ENCODE measurements around the gene LOC128125822.

LOC128125822 gene

GRCh38 chr6:63553900-63554299 is 18.4 kb upstream of the LOC128125822 start:
- Histone ChIP-seq H3K4me3 (ENCODE audit: insufficient read depth, low read length) (no peak overlapping the region), H3K9me3 (ENCODE audit: low read depth, low read length) (no peaks in the 10 kb centered on the region), H3K27ac (ENCODE audit: low read depth, low read length) (no peak overlapping the region), H2AFZ (ENCODE audit: low read length) (no peak overlapping the region), H3K79me2 (ENCODE audit: insufficient read depth, low read length) (no peaks in the 10 kb centered on the region), H3K4me2 (ENCODE audit: insufficient read depth, low read length) (no peak overlapping the region), H3K27me3 (ENCODE audit: insufficient read depth, low read length) (no peaks in the 10 kb centered on the region), H4K20me1 (ENCODE audit: insufficient read depth, low read length) (no peaks in the 10 kb centered on the region), H3K36me3 (ENCODE audit: insufficient read depth, low read length) (no peaks in the 10 kb centered on the region), H3K4me1 (ENCODE audit: insufficient read depth, low read length) (no peaks in the 10 kb centered on the region)
- TF ChIP-seq CTCF (IDR thresholded peaks at IDR 0.05; ENCODE audit: extremely low read depth, low read depth, low read length), result no peak
- no peak for DNase-seq (ENCODE audit: insufficient read length, low spot score, missing footprints)

- Histone ChIP-seq H3K36me3 (ENCODE audit: insufficient read depth, low read length) (no peaks in the 10 kb centered on the region), H3K27me3 (ENCODE audit: insufficient read depth, low read length) (no peaks in the 10 kb centered on the region), H3K4me1 (ENCODE audit: insufficient read depth, low read length) (no peaks in the 10 kb centered on the region), H3K79me2 (ENCODE audit: insufficient read depth, low read length) (no peaks in the 10 kb centered on the region), H3K4me2 (ENCODE audit: insufficient read depth, low read length) (no peak overlapping the region), H3K9me3 (ENCODE audit: low read depth, low read length) (no peaks in the 10 kb centered on the region), H3K27ac (ENCODE audit: low read depth, low read length) (no peak overlapping the region), H2AFZ (ENCODE audit: low read length) (no peak overlapping the region), H3K4me3 (ENCODE audit: insufficient read depth, low read length) (no peak overlapping the region), H4K20me1 (ENCODE audit: insufficient read depth, low read length) (no peaks in the 10 kb centered on the region)
- TF ChIP-seq CTCF (IDR thresholded peaks at IDR 0.05; ENCODE audit: extremely low read depth, low read depth, low read length), result no peak
- DNase-seq (ENCODE audit: insufficient read length, low spot score, missing footprints), result no peak
These were observed 17.5 kb upstream of the LOC128125822 start for GRCh38 chr6:63554782-63555181.

GRCh38 chr6:63556369-63556768 is 15.9 kb upstream of the LOC128125822 start:
- no peak for DNase-seq (ENCODE audit: insufficient read length, low spot score, missing footprints)
- Histone ChIP-seq H3K27ac (ENCODE audit: low read depth, low read length) (no peak overlapping the region), H3K36me3 (ENCODE audit: insufficient read depth, low read length) (no peaks in the 10 kb centered on the region), H4K20me1 (ENCODE audit: insufficient read depth, low read length) (no peaks in the 10 kb centered on the region), H3K79me2 (ENCODE audit: insufficient read depth, low read length) (no peaks in the 10 kb centered on the region), H3K4me2 (ENCODE audit: insufficient read depth, low read length) (no peak overlapping the region), H3K4me3 (ENCODE audit: insufficient read depth, low read length) (no peak overlapping the region), H2AFZ (ENCODE audit: low read length) (no peak overlapping the region), H3K4me1 (ENCODE audit: insufficient read depth, low read length) (peaks cover 4% of the 10 kb centered on the region), H3K9me3 (ENCODE audit: low read depth, low read length) (no peaks in the 10 kb centered on the region), H3K27me3 (ENCODE audit: insufficient read depth, low read length) (no peaks in the 10 kb centered on the region)
- no peak for TF ChIP-seq CTCF (IDR thresholded peaks at IDR 0.05; ENCODE audit: extremely low read depth, low read depth, low read length)

GRCh38 chr6:63558278-63558677 is 14.0 kb upstream of the LOC128125822 start:
- H3K4me2 ChIP-seq (ENCODE audit: insufficient read depth, low read length), result no peak overlapping the region
- TF ChIP-seq CTCF (IDR thresholded peaks at IDR 0.05; ENCODE audit: extremely low read depth, low read depth, low read length), result no peak
- no peak overlapping the region for H3K27ac ChIP-seq (ENCODE audit: low read depth, low read length)
- no peaks in the 10 kb centered on the region for H4K20me1 ChIP-seq (ENCODE audit: insufficient read depth, low read length)
- H3K79me2 ChIP-seq (ENCODE audit: insufficient read depth, low read length), result no peaks in the 10 kb centered on the region
- H3K4me3 ChIP-seq (ENCODE audit: insufficient read depth, low read length), result no peak overlapping the region
- H3K36me3 ChIP-seq (ENCODE audit: insufficient read depth, low read length), result no peaks in the 10 kb centered on the region
- no peak overlapping the region for H2AFZ ChIP-seq (ENCODE audit: low read length)
- peaks cover 4% of the 10 kb centered on the region for H3K4me1 ChIP-seq (ENCODE audit: insufficient read depth, low read length)
- H3K27me3 ChIP-seq (ENCODE audit: insufficient read depth, low read length), result no peaks in the 10 kb centered on the region
- DNase-seq (ENCODE audit: insufficient read length, low spot score, missing footprints), result no peak
- no peaks in the 10 kb centered on the region for H3K9me3 ChIP-seq (ENCODE audit: low read depth, low read length)

Measured in osteoblast (primary cell).